Calu3 (cell line): ENCODE measurements around the gene NEMP2. TPM values are rescaled to one million over a fixed set of nuclear protein-coding genes. Genes with fewer than 3 reads are reported as not detected.

Source experiments
- BruUV-seq: library from RNA; stranded (reverse); fragments of 400-500 nt; replicated peaks from 2 replicates; lab custom pipeline; 2021; lab: Mats Ljungman, UMichigan
- CTCF ChIA-PET: fragments of 300-600 bp; sonication (Branson Sonifier 250); formaldehyde crosslinking; loops from one replicate; lab custom pipeline; 2022; ENCODE audit warnings: antibody characterized with exemption; lab: Charles Lee
- DNase-seq: peaks from one replicate; pipeline ENCODE4 v3.0.0; 2022
- H3K27ac Mint-ChIP-seq: one replicate; pipeline ENCODE4 v1.8.0; 2022; ENCODE audit warnings: mixed read lengths; ENCODE audit not compliant: unreplicated experiment
- H3K27me3 Mint-ChIP-seq: one replicate; pipeline ENCODE4 v1.8.0; 2022; ENCODE audit warnings: mixed read lengths; ENCODE audit not compliant: unreplicated experiment
- H3K36me3 Mint-ChIP-seq: one replicate; pipeline ENCODE4 v1.8.0; 2022; ENCODE audit warnings: mild to moderate bottlenecking, moderate library complexity, mixed read lengths; ENCODE audit not compliant: insufficient read depth, unreplicated experiment
- H3K4me1 Mint-ChIP-seq: one replicate; pipeline ENCODE4 v1.8.0; 2022; ENCODE audit warnings: mild to moderate bottlenecking, low read depth, mixed read lengths; ENCODE audit not compliant: unreplicated experiment
- H3K4me3 Mint-ChIP-seq: one replicate; pipeline ENCODE4 v1.8.0; 2022; ENCODE audit warnings: mild to moderate bottlenecking, low read depth, moderate library complexity, mixed read lengths; ENCODE audit not compliant: unreplicated experiment
- H3K9me3 Mint-ChIP-seq: one replicate; pipeline ENCODE4 v1.8.0; 2022; ENCODE audit warnings: low read depth, mixed read lengths; ENCODE audit not compliant: unreplicated experiment
- intact Hi-C: fragments of 100-400 bp; cut with micrococcal nuclease; formaldehyde crosslinking; loops from one replicate; pipeline ENCODE4 v1.10.0; 2022; ENCODE audit not compliant: unreplicated experiment
- total RNA-seq: library from RNA; stranded (reverse); gene quantifications from 2 replicates; pipeline ENCODE4 v1.2.3, GENCODE V29; 2022
- TF ChIP-seq, protein P1 (sequence below): fragments of 200-600 bp; IDR thresholded peaks from one replicate; pipeline ENCODE4 v1.8.0; 2022; ENCODE audit warnings: antibody characterized with exemption; ENCODE audit not compliant: unreplicated experiment

The NEMP2 gene
- total RNA-seq, 1 experiment from 2014 or later, result 10.2 TPM

- no peak for DNase-seq
- Mint-ChIP-seq H3K4me3 (no peak overlapping the region), H3K27ac (no peak overlapping the region), H3K36me3 (no peaks in the 10 kb centered on the region), H3K4me1 (no peaks in the 10 kb centered on the region), H3K9me3 (no peaks in the 10 kb centered on the region), H3K27me3 (no peaks in the 10 kb centered on the region)
- no TSS peak for BruUV-seq
- intact Hi-C loops, result loop anchor here (10.0 kb wide), 1 partner anchor 423 kb away; no protein-coding TSS in a partner anchor
- TF ChIP-seq, protein P1, sequence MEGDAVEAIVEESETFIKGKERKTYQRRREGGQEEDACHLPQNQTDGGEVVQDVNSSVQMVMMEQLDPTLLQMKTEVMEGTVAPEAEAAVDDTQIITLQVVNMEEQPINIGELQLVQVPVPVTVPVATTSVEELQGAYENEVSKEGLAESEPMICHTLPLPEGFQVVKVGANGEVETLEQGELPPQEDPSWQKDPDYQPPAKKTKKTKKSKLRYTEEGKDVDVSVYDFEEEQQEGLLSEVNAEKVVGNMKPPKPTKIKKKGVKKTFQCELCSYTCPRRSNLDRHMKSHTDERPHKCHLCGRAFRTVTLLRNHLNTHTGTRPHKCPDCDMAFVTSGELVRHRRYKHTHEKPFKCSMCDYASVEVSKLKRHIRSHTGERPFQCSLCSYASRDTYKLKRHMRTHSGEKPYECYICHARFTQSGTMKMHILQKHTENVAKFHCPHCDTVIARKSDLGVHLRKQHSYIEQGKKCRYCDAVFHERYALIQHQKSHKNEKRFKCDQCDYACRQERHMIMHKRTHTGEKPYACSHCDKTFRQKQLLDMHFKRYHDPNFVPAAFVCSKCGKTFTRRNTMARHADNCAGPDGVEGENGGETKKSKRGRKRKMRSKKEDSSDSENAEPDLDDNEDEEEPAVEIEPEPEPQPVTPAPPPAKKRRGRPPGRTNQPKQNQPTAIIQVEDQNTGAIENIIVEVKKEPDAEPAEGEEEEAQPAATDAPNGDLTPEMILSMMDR, result no peak
- CTCF ChIA-PET, result no interaction called here
These were observed 17.1 kb downstream of the NEMP2 start for GRCh38 chr2:190517468-190517867.

DNA sequence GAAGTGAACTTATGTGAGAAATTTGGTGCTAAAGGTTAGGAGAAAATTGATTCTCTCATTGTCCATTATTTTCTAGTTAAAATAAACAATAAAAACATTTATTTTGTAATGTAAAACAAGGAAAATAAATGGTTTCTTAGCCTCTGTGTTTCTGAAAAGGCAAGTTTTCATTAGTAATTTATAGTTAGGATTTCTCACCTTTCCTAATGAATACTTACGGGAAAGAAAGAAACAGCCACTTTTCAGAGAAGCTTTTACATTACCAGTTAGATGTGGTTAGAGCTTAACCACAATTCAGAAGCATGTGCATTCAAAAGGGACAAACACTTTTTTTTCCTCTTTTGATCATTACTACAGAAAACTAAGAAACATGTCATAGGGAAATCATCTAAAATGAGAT is 18.8 kb downstream of the NEMP2 start:
- no peak for DNase-seq
- intact Hi-C loops, result loop anchor here (10.0 kb wide), 1 partner anchor 421 kb away; no protein-coding TSS in a partner anchor
- no peak overlapping the region for H3K27ac Mint-ChIP-seq

GRCh38 chr2:190514676-190515075 is 19.8 kb downstream of the NEMP2 start:
- Mint-ChIP-seq H3K27me3 (no peaks in the 10 kb centered on the region), H3K4me1 (no peaks in the 10 kb centered on the region), H3K36me3 (no peaks in the 10 kb centered on the region), H3K4me3 (no peak overlapping the region), H3K27ac (no peak overlapping the region), H3K9me3 (no peaks in the 10 kb centered on the region)
- intact Hi-C loops, result loop anchor here (5.0 to 10.0 kb wide), 2 partner anchors 187 to 420 kb away; no protein-coding TSS in a partner anchor
- TF ChIP-seq, protein P1, result no peak
- CTCF ChIA-PET, result no interaction called here
- no TSS peak for BruUV-seq
- DNase-seq, result no peak

More for the DNA sequence above, 18.8 kb downstream of the NEMP2 start:
- Mint-ChIP-seq H3K4me3 (no peak overlapping the region), H3K27me3 (no peaks in the 10 kb centered on the region), H3K9me3 (no peaks in the 10 kb centered on the region), H3K36me3 (no peaks in the 10 kb centered on the region), H3K4me1 (no peaks in the 10 kb centered on the region)
- CTCF ChIA-PET, result no interaction called here
- no TSS peak for BruUV-seq
- TF ChIP-seq, protein P1, result no peak

GRCh38 chr2:190513877-190514276 is 20.6 kb downstream of the NEMP2 start:
- Mint-ChIP-seq H3K4me1 (no peaks in the 10 kb centered on the region), H3K27me3 (no peaks in the 10 kb centered on the region), H3K4me3 (no peak overlapping the region), H3K27ac (no peak overlapping the region), H3K9me3 (no peaks in the 10 kb centered on the region), H3K36me3 (no peaks in the 10 kb centered on the region)
- TF ChIP-seq, protein P1, result no peak
- no TSS peak for BruUV-seq
- intact Hi-C loops, result loop anchor here (5.0 to 10.0 kb wide), 2 partner anchors 187 to 419 kb away; no protein-coding TSS in a partner anchor
- no peak for DNase-seq
- CTCF ChIA-PET, result no interaction called here
